OCI-LY3 (cell line): ENCODE data around the gene WDFY1.

ENCODE experiments used
- CTCF ChIP-seq: fragments of 200-600, 300-600 bp; sonication (generic); IDR thresholded peaks from 2 replicates; pipeline ENCODE4 v1.5.1; 2014; ENCODE audit warnings: antibody characterized with exemption, low read length, low read depth
- EZH2phosphoT487 ChIP-seq: fragments of 200-600 bp; shearing (Covaris generic); IDR thresholded peaks from 2 replicates; pipeline ENCODE4 v1.6.1; 2018; ENCODE audit warnings: antibody characterized with exemption, mixed run types, low read depth

- TF ChIP-seq CTCF (peak; percentile 79), EZH2phosphoT487 (no peak)
These were observed 25.4 kb upstream of the WDFY1 start for GRCh38 chr2:223970343-223971128.
